GM21723 (cell line): Measurements from ENCODE around the gene ZNF837.
A peak's percentile ranks its signal among the peaks of the same experiment; 100 is the strongest.
"Not testable (repeated sequence)": the region's sequence is repeated elsewhere in the genome, so short reads cannot be mapped to it uniquely, and the experiment has no call there.

Source experiments
- ATAC-seq: cut with Tn5 transposase; IDR thresholded peaks from one replicate; pipeline ENCODE4 v1.9.1; 2021; ENCODE audit warnings: mild to moderate bottlenecking, moderate library complexity; ENCODE audit not compliant: unreplicated experiment

The ZNF837 gene

GRCh38 chr19:58380662-58381459 lies at the start of gene ZNF837:
Gene ZNF837 (minus strand): TSS chr19:58381030. CDS start chr19:58369332, 11,698 bp downstream.
- peak; percentile 75 for ATAC-seq

GRCh38 chr19:58429745-58430144 lies 48.9 kb upstream of the ZNF837 start:
- no peak for ATAC-seq

GRCh38 chr19:58428617-58429016 lies 47.8 kb upstream of the ZNF837 start:
- ATAC-seq = no peak

GRCh38 chr19:58417071-58417470 lies 36.2 kb upstream of the ZNF837 start:
- no peak for ATAC-seq

GRCh38 chr19:58416604-58417003 lies 35.8 kb upstream of the ZNF837 start:
- no peak for ATAC-seq

GRCh38 chr19:58409010-58409790 lies 28.4 kb upstream of the ZNF837 start:
- ATAC-seq = peak; percentile 15

GRCh38 chr19:58408152-58409009 lies 27.6 kb upstream of the ZNF837 start, which contains the start of gene ZNF584:
Gene ZNF584 (plus strand): TSS chr19:58408649. CDS start chr19:58409148, 499 bp downstream.
- peak; percentile 90 for ATAC-seq

- ATAC-seq = peak; percentile 15
Observed at GRCh38 chr19:58407658-58408151, 26.9 kb upstream of the ZNF837 start.

- no peak for ATAC-seq
Observed at GRCh38 chr19:58406818-58407657, 26.2 kb upstream of the ZNF837 start.

- not testable (repeated sequence) for ATAC-seq
Observed at GRCh38 chr19:58403920-58404478, 23.2 kb upstream of the ZNF837 start.

- ATAC-seq = no peak
Observed at GRCh38 chr19:58401840-58402421, 21.1 kb upstream of the ZNF837 start.

GRCh38 chr19:58400916-58401839 lies 20.3 kb upstream of the ZNF837 start:
- peak; percentile 96 for ATAC-seq

GRCh38 chr19:58400316-58400915 lies 19.6 kb upstream of the ZNF837 start:
- ATAC-seq = no peak

- no peak for ATAC-seq
Observed at GRCh38 chr19:58399903-58400302, 19.1 kb upstream of the ZNF837 start.

- ATAC-seq = no peak
Observed at GRCh38 chr19:58398545-58398944, 17.7 kb upstream of the ZNF837 start.

- ATAC-seq = no peak
Observed at GRCh38 chr19:58398087-58398486, 17.3 kb upstream of the ZNF837 start.

GRCh38 chr19:58397533-58398037 lies 16.8 kb upstream of the ZNF837 start:
- no peak for ATAC-seq
